ENCODE data around the gene SNTB2. TPM values are rescaled to one million over a fixed set of nuclear protein-coding genes. Genes with fewer than 3 reads are reported as not detected.

SNTB2 gene
- total and polyA plus RNA-seq, 2 donors (not counting 3 experiments of a cell fraction or from before 2014, with no cell fraction given) = 24.9 to 73.7 TPM

- DNase-seq (ENCODE audit: low read depth, low spot score) (no peak), FAIRE-seq (no peak)
- intact Hi-C loops (cut with micrococcal nuclease) = no loop called here
- Histone ChIP-seq H3K4me2 (ENCODE audit: insufficient read depth, low read length) (no peak overlapping the region), H2AFZ (ENCODE audit: low read depth, low read length) (no peak overlapping the region), H3K9me1 (replicated peaks; ENCODE audit: control insufficient read depth, extremely low read depth, insufficient read depth, low read length) (no peaks in the 10 kb centered on the region), H3K4me1 (ENCODE audit: control insufficient read depth, extremely low read depth, insufficient read depth, low read length) (no peaks in the 10 kb centered on the region), H3K4me3 (replicated peaks in 1 of 3; ENCODE audit: insufficient read depth in 1 of 3, low read depth in 1 of 3, low read length in 3 of 3) (no peak overlapping the region), H3K9me3 (replicated peaks; ENCODE audit: control insufficient read depth, insufficient read depth, low read length) (no peaks in the 10 kb centered on the region), H3K36me3 (ENCODE audit: control insufficient read depth in 2 of 2, extremely low read depth in 1 of 2, insufficient read depth in 2 of 2, low read length in 2 of 2) (peaks cover 3 to 4% of the 10 kb centered on the region in 2 experiments), H4K20me1 (replicated peaks; ENCODE audit: control insufficient read depth, extremely low read depth, insufficient read depth, low read length) (no peaks in the 10 kb centered on the region), H3K9ac (replicated peaks; ENCODE audit: extremely low read depth, insufficient read depth, low read length) (no peak overlapping the region), H3K27ac (ENCODE audit: insufficient read depth, low read depth, low read length) (no peak overlapping the region), H3K27me3 (ENCODE audit: control insufficient read depth in 2 of 2, insufficient read depth in 2 of 2, low read length in 2 of 2) (no peaks in the 10 kb centered on the region), H3K79me2 (ENCODE audit: control insufficient read depth, insufficient read depth, low read length) (peaks cover 57% of the 10 kb centered on the region)
- CTCF ChIA-PET = interaction anchor here (1.4 kb wide), 1 partner anchor 100 kb away, joined by 5 read pairs; no protein-coding TSS in a partner anchor
- dilution Hi-C loops (cut with MboI; ENCODE audit: extremely low pct_ligation_motif_present, low sequenced_read_pairs) = no loop called here
- no peak for TF ChIP-seq GATA2 (IDR thresholded peaks at IDR 0.05; ENCODE audit: insufficient read depth, insufficient read length, low read depth, low read length)
- TF ChIP-seq EZH2 (IDR thresholded peaks at IDR 0.05; ENCODE audit: borderline replicate concordance, low read depth, low read length, severe bottlenecking) = no peak
- TF ChIP-seq, protein P1, sequence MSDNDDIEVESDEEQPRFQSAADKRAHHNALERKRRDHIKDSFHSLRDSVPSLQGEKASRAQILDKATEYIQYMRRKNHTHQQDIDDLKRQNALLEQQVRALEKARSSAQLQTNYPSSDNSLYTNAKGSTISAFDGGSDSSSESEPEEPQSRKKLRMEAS (IDR thresholded peaks at IDR 0.05; ENCODE audit: insufficient read depth, insufficient read length) = no peak
- no peak for TF ChIP-seq MYC (IDR thresholded peaks at IDR 0.05; ENCODE audit: low read depth, low read length)
- POLR2A ChIA-PET = no interaction called here
- no TSS peak for BruUV-seq (replicated peaks)
Observed at GRCh38 chr16:69250081-69250480, 63.1 kb downstream of the SNTB2 start.

DNA sequence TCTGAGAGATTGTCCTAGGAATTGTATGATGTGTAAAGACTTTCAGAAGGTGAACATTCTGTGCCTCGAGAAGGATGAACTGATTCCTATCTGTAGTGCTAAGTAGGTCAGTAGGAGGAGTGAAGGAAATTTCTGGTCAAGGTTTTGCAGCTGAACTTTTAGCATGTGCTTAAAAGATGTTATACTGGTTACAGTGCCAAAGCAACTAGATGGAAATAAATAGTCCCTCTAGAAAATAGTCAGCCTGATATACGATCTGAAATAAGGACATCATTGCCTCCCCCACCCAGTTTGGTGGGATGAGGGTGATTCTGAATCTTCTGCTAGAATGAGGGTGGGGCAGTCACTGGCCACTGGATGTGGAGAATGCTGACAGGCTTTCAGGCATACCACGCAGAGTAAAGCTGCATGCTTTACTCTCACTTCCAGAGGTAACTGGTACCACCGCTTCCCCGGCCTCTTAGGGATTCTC, 66.9 kb downstream of the SNTB2 start:
- Histone ChIP-seq H3K27ac (ENCODE audit: insufficient read depth, low read depth, low read length) (no peak overlapping the region), H3K79me2 (ENCODE audit: control insufficient read depth, insufficient read depth, low read length) (peaks cover 73% of the 10 kb centered on the region)
- CTCF ChIA-PET = interaction anchor here (2.2 kb wide), 1 partner anchor 104 kb away, joined by 8 read pairs; no protein-coding TSS in a partner anchor

More for the DNA sequence above, 66.9 kb downstream of the SNTB2 start:
- intact Hi-C loops (cut with micrococcal nuclease) (no loop called here), dilution Hi-C loops (cut with MboI; ENCODE audit: extremely low pct_ligation_motif_present, low sequenced_read_pairs) (no loop called here)
- Histone ChIP-seq H3K9ac (replicated peaks; ENCODE audit: extremely low read depth, insufficient read depth, low read length) (no peak overlapping the region), H3K4me3 (replicated peaks in 1 of 3; ENCODE audit: insufficient read depth in 1 of 3, low read depth in 1 of 3, low read length in 3 of 3) (no peak overlapping the region), H3K9me1 (replicated peaks; ENCODE audit: control insufficient read depth, extremely low read depth, insufficient read depth, low read length) (no peaks in the 10 kb centered on the region), H4K20me1 (replicated peaks; ENCODE audit: control insufficient read depth, extremely low read depth, insufficient read depth, low read length) (no peaks in the 10 kb centered on the region), H2AFZ (ENCODE audit: low read depth, low read length) (no peak overlapping the region), H3K9me3 (replicated peaks; ENCODE audit: control insufficient read depth, insufficient read depth, low read length) (no peaks in the 10 kb centered on the region), H3K4me2 (ENCODE audit: insufficient read depth, low read length) (no peak overlapping the region), H3K4me1 (ENCODE audit: control insufficient read depth, extremely low read depth, insufficient read depth, low read length) (no peaks in the 10 kb centered on the region), H3K36me3 (ENCODE audit: control insufficient read depth in 2 of 2, extremely low read depth in 1 of 2, insufficient read depth in 2 of 2, low read length in 2 of 2) (no peaks in the 10 kb centered on the region), H3K27me3 (ENCODE audit: control insufficient read depth in 2 of 2, insufficient read depth in 2 of 2, low read length in 2 of 2) (no peaks in the 10 kb centered on the region)
- POLR2A ChIA-PET = no interaction called here
- FAIRE-seq (no peak), DNase-seq (ENCODE audit: low read depth, low spot score) (no peak)
- no peak for TF ChIP-seq CTCF (IDR thresholded peaks at IDR 0.05; ENCODE audit: extremely low read depth in 1 of 2, insufficient read depth in 1 of 2, low read depth in 1 of 2, low read length in 2 of 2)
- TF ChIP-seq, protein P1 (IDR thresholded peaks at IDR 0.05; ENCODE audit: insufficient read depth, insufficient read length) = no peak
- no peak for TF ChIP-seq JUN (IDR thresholded peaks at IDR 0.05; ENCODE audit: borderline replicate concordance, insufficient read depth, insufficient read length, low read depth)
- no peak for TF ChIP-seq EZH2 (IDR thresholded peaks at IDR 0.05; ENCODE audit: borderline replicate concordance, low read depth, low read length, severe bottlenecking)
- no peak for TF ChIP-seq POLR2A (IDR thresholded peaks at IDR 0.05; ENCODE audit: low read depth, low read length)
- TF ChIP-seq POLR2AphosphoS5 (IDR thresholded peaks at IDR 0.05; ENCODE audit: insufficient read depth, low read depth, low read length) = no peak
- no peak for TF ChIP-seq MYC (IDR thresholded peaks at IDR 0.05; ENCODE audit: low read depth, low read length)
- BruUV-seq (replicated peaks) = no TSS peak

All from endothelial cell of umbilical vein (primary cell).